ENCODE measurements around the gene AIP. TPM values are rescaled to one million over a fixed set of nuclear protein-coding genes. Genes with fewer than 3 reads are reported as not detected.

The AIP gene
- total RNA-seq, 1 experiment from 2014 or later: 35.6 TPM

DNA sequence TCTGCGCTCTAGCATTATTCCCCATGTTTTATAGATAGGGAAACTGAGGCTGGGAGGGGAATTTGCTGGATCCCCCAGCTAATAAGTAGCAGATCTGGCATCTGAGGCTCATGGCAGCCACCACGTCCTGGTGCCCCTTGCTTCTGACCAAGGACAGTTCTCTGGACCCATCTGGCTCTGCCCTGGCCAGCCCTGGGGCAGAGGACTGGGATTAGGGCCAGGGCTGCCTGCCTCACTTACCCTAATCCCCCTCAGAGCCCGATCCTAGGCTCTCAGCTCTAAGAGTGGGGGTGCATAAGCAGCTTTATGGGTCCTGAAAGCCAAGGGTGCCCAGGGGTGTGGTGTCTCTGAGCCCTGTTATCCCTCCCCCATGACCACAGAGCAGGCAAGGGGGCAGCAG, 27.8 kb upstream of the AIP start, which contains the start of gene CABP4:
Gene CABP4 (plus strand): TSS at position 301 of the 400 bp plus-strand sequence. CDS start 70 bp downstream, at position 371.
- peak within 1 kb of the TSS; percentile 49; the same call in 1 of the 2 replicates for H2BK15ac ChIP-seq (ENCODE audit: low read depth, low read length)
- no CpG with 5 or more reads among the region's 3 CpGs for WGBS (ENCODE audit: extremely low coverage, insufficient read length, low lambda C conversion rate)

More for the DNA sequence above, 27.8 kb upstream of the AIP start, which contains the start of gene CABP4:
- Histone ChIP-seq H3T11ph (ENCODE audit: low read length) (no peak within 1 kb of the TSS), H3K4me1 (ENCODE audit: insufficient read depth, low read length) (no peaks in the 10 kb centered on the region), H3K18ac (ENCODE audit: insufficient read length, low read depth, low read length) (no peak within 1 kb of the TSS), H3K23me2 (ENCODE audit: insufficient read length, low read depth, low read length, poor library complexity, severe bottlenecking) (peaks cover 5% of the 10 kb centered on the region), H4K20me1 (ENCODE audit: control insufficient read depth, insufficient read depth, insufficient read length) (no peaks in the 10 kb centered on the region), H4K91ac (ENCODE audit: insufficient read length, low read depth, low read length) (no peak within 1 kb of the TSS), H4K8ac (replicated peaks; ENCODE audit: insufficient read length, low read depth, low read length) (no peak within 1 kb of the TSS), H2BK5ac (ENCODE audit: insufficient read length, low read length) (no peak within 1 kb of the TSS), H2AK5ac (ENCODE audit: insufficient read length, low read length) (no peak within 1 kb of the TSS), H3K27ac (ENCODE audit: insufficient read length, low read depth, low read length) (no peak within 1 kb of the TSS), H3K79me2 (ENCODE audit: insufficient read depth, low read length) (no peaks in the 10 kb centered on the region), H3K4ac (ENCODE audit: low read depth, low read length) (no peak within 1 kb of the TSS), H3K4me2 (ENCODE audit: insufficient read depth, insufficient read length, low read length) (no peak within 1 kb of the TSS), H3K23ac (ENCODE audit: insufficient read length, low read depth, low read length) (no peak within 1 kb of the TSS), H3K79me1 (ENCODE audit: insufficient read depth, low read depth, low read length, poor library complexity, severe bottlenecking) (no peaks in the 10 kb centered on the region), H2AFZ (ENCODE audit: low read length) (no peak within 1 kb of the TSS), H4K5ac (ENCODE audit: insufficient read length, low read depth, low read length) (no peak within 1 kb of the TSS), H3K27me3 (ENCODE audit: insufficient read depth, low read length) (no peaks in the 10 kb centered on the region), H2BK12ac (ENCODE audit: insufficient read length, low read depth, low read length) (no peak within 1 kb of the TSS), H3K56ac (ENCODE audit: insufficient read length, low read depth, low read length) (no peak within 1 kb of the TSS), H3K14ac (ENCODE audit: insufficient read depth, low read length) (no peak within 1 kb of the TSS), H3K9me3 (ENCODE audit: control insufficient read depth, low read depth, low read length) (no peaks in the 10 kb centered on the region), H2BK120ac (ENCODE audit: low read depth, low read length, poor library complexity, severe bottlenecking) (no peak within 1 kb of the TSS), H2BK20ac (ENCODE audit: low read depth, low read length, poor library complexity, severe bottlenecking) (no peak within 1 kb of the TSS), H3K9ac (ENCODE audit: extremely low read depth, insufficient read length, low read length) (no peak within 1 kb of the TSS)
- DNase-seq: no peak
- H3K4me3 Mint-ChIP-seq: no peak within 1 kb of the TSS
- TF ChIP-seq, protein P1, sequence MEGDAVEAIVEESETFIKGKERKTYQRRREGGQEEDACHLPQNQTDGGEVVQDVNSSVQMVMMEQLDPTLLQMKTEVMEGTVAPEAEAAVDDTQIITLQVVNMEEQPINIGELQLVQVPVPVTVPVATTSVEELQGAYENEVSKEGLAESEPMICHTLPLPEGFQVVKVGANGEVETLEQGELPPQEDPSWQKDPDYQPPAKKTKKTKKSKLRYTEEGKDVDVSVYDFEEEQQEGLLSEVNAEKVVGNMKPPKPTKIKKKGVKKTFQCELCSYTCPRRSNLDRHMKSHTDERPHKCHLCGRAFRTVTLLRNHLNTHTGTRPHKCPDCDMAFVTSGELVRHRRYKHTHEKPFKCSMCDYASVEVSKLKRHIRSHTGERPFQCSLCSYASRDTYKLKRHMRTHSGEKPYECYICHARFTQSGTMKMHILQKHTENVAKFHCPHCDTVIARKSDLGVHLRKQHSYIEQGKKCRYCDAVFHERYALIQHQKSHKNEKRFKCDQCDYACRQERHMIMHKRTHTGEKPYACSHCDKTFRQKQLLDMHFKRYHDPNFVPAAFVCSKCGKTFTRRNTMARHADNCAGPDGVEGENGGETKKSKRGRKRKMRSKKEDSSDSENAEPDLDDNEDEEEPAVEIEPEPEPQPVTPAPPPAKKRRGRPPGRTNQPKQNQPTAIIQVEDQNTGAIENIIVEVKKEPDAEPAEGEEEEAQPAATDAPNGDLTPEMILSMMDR (conservative IDR thresholded peaks at IDR 0.05): no peak
- H3K36me3 Mint-ChIP-seq (ENCODE audit: insufficient read depth in 1 of 3, low read depth in 3 of 3): no peaks in the 10 kb centered on the region
- H3K27me3 Mint-ChIP-seq (ENCODE audit: low read depth): peaks cover 15% of the 10 kb centered on the region
- H3K4me1 Mint-ChIP-seq: 0 out of 4 replicates have a peak, but pooled peaks cover 0 to 4% of the 10 kb centered on the region in 2 experiments
- H3K9me3 Mint-ChIP-seq: no peaks in the 10 kb centered on the region; a peak in 1 of 5 replicates
- peak within 1 kb of the TSS in 1 of 3 experiments; percentile 72; a peak in 2 of 7 replicates for H3K27ac Mint-ChIP-seq

Measured in H9 (cell line).